PFSK-1 (cell line): Measurements from ENCODE around the gene SRSF12.

Source experiments
- POLR2AphosphoS5 ChIP-seq: IDR thresholded peaks from 2 replicates; pipeline ENCODE4 v1.6.1; 2012; ENCODE audit warnings: low read depth, mild to moderate bottlenecking, control low read depth, low read length, moderate library complexity
- SIN3A ChIP-seq: IDR thresholded peaks from 2 replicates; pipeline ENCODE4 v1.6.1; 2012; ENCODE audit warnings: mild to moderate bottlenecking, low read length, moderate library complexity, borderline replicate concordance; ENCODE audit not compliant: insufficient read depth
- TAF1 ChIP-seq: IDR thresholded peaks from 2 replicates; pipeline ENCODE4 v1.6.1; 2012; ENCODE audit warnings: low read length, control low read depth, borderline replicate concordance; ENCODE audit not compliant: insufficient read depth
- TF ChIP-seq, protein P1 (sequence below), 2 experiments: IDR thresholded peaks; 2 replicates each; pipeline versions ENCODE4 v1.6.1 to v1.8.0; 2011 to 2012; ENCODE audit warnings: low read depth in 2 of 2, low read length in 2 of 2, control low read depth in 1 of 2, inconsistent platforms in 1 of 2, mild to moderate bottlenecking in 1 of 2, moderate library complexity in 1 of 2; ENCODE audit not compliant: insufficient read depth in 1 of 2

DNA sequence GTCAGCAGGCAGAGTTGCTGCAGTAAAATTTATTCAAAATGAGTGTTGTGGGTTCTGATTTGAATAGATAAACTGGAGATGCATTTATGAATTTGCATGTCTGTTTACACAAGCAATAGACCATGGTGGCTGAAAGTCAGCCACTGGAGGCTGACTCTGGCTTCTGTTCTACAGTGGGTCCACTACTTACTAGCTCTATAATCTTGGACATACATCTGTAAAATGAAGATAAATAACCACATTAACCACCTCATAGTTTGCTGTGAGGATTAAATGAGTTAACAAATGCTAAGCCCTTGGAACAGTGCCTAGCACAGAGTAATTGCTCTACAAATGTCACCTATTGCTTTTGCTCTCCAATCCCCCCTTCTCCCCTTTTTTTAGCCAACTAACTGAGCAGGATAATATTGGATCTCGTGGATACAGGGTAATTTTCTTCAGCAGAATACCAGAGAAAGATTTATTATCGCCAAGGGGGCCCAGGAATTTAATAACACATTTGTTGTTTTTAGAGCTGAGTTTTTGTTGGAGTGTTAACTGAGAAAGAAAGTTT lies 26.6 kb upstream of the SRSF12 start:
- TF ChIP-seq POLR2AphosphoS5 (no peak), SIN3A (no peak), TAF1 (no peak)
- TF ChIP-seq, protein P1, sequence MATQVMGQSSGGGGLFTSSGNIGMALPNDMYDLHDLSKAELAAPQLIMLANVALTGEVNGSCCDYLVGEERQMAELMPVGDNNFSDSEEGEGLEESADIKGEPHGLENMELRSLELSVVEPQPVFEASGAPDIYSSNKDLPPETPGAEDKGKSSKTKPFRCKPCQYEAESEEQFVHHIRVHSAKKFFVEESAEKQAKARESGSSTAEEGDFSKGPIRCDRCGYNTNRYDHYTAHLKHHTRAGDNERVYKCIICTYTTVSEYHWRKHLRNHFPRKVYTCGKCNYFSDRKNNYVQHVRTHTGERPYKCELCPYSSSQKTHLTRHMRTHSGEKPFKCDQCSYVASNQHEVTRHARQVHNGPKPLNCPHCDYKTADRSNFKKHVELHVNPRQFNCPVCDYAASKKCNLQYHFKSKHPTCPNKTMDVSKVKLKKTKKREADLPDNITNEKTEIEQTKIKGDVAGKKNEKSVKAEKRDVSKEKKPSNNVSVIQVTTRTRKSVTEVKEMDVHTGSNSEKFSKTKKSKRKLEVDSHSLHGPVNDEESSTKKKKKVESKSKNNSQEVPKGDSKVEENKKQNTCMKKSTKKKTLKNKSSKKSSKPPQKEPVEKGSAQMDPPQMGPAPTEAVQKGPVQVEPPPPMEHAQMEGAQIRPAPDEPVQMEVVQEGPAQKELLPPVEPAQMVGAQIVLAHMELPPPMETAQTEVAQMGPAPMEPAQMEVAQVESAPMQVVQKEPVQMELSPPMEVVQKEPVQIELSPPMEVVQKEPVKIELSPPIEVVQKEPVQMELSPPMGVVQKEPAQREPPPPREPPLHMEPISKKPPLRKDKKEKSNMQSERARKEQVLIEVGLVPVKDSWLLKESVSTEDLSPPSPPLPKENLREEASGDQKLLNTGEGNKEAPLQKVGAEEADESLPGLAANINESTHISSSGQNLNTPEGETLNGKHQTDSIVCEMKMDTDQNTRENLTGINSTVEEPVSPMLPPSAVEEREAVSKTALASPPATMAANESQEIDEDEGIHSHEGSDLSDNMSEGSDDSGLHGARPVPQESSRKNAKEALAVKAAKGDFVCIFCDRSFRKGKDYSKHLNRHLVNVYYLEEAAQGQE (IDR thresholded peaks at IDR 0.05; ENCODE audit: insufficient read depth in 1 of 2, low read depth in 2 of 2, low read length in 2 of 2), result no peak
